ENCODE measurements around the gene C1QTNF8.

The C1QTNF8 gene

DNA sequence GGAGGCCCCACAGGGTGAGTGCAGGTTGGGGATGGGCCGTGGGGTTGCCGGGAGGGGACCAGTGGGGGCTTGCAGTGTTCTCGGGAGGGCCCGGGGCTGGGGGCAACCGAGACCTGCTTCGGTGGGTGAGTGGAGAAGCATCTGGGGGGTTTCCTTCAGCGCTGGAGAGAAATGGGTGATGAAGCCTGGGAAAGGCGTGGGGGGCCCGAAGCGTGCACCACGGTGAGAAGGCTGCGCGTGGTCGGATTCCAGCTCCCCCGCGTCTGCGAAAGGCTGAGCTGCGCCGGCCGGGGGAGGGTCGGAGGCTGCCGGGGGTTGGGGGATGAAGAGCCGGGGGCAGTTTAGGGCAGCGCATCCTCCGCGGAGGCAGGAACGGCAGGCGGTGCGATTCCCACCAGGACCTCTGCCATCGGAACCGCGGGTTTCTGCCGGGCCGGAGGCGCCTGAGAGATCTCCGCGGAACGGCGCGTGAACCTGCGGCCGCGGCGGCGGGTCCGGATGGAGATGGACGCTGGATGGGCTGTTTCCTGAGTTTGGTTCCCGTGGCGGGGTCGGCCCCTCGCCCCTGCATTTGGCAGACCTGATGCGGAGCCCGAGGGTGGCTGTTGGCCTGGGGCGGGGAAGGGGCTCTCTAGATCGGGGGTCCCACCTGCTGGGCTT lies 30.4 kb downstream of the C1QTNF8 start:
- Histone ChIP-seq H3K36me3 (ENCODE audit: insufficient read depth, low read length) (no peaks in the 10 kb centered on the region), H3K9ac (ENCODE audit: low read length) (no peak overlapping the region), H3K27me3 (ENCODE audit: insufficient read depth, low read length) (no peaks in the 10 kb centered on the region)

DNA sequence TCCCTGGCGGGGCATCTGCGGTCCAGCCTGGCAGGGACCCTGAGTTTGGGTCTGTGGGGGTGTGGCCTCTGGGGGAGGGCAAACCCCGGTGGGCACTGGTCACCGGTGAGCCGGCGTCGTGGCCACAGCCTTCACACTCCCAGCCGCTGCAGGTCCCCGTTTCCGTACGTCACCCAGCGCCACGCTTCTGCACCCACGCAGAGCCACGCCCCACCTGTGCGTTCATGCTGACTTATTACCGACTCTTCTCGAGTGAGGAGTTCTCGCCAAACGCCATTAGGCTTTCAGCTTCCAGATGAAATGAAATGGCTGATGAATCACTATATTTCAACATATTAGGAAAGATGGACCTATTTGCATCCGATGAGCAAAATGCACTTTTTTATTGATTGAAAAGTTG lies 32.3 kb downstream of the C1QTNF8 start:
- no peaks in the 10 kb centered on the region for H4K20me1 ChIP-seq (ENCODE audit: insufficient read depth, low read length)

More for the DNA sequence above, 30.4 kb downstream of the C1QTNF8 start:
- H3F3A ChIP-seq (ENCODE audit: insufficient read depth, low read length) = no peaks in the 10 kb centered on the region
- H3K4me3 ChIP-seq (ENCODE audit: low read depth, low read length, poor library complexity, severe bottlenecking) = no peak overlapping the region
- no peak overlapping the region for H3K4me2 ChIP-seq (ENCODE audit: low read length)
- no peaks in the 10 kb centered on the region for H3K4me1 ChIP-seq (ENCODE audit: insufficient read depth, low read length, severe bottlenecking)
- no peaks in the 10 kb centered on the region for H3K9me2 ChIP-seq (ENCODE audit: low read depth, low read length)
- H2AFZ ChIP-seq (ENCODE audit: low read length) = no peak overlapping the region
- TF ChIP-seq EZH2 (IDR thresholded peaks at IDR 0.05; ENCODE audit: borderline replicate concordance, low read length) = no peak
- TF ChIP-seq, protein P1, sequence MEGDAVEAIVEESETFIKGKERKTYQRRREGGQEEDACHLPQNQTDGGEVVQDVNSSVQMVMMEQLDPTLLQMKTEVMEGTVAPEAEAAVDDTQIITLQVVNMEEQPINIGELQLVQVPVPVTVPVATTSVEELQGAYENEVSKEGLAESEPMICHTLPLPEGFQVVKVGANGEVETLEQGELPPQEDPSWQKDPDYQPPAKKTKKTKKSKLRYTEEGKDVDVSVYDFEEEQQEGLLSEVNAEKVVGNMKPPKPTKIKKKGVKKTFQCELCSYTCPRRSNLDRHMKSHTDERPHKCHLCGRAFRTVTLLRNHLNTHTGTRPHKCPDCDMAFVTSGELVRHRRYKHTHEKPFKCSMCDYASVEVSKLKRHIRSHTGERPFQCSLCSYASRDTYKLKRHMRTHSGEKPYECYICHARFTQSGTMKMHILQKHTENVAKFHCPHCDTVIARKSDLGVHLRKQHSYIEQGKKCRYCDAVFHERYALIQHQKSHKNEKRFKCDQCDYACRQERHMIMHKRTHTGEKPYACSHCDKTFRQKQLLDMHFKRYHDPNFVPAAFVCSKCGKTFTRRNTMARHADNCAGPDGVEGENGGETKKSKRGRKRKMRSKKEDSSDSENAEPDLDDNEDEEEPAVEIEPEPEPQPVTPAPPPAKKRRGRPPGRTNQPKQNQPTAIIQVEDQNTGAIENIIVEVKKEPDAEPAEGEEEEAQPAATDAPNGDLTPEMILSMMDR (IDR thresholded peaks at IDR 0.05; ENCODE audit: low read length) = no peak
- no peaks in the 10 kb centered on the region for H3K9me3 ChIP-seq (ENCODE audit: low read length)
- H3K27ac ChIP-seq (ENCODE audit: low read depth, low read length, poor library complexity, severe bottlenecking) = no peak overlapping the region
- H4K20me1 ChIP-seq (ENCODE audit: insufficient read depth, low read length) = no peaks in the 10 kb centered on the region
- H3K79me2 ChIP-seq (ENCODE audit: insufficient read depth, low read length) = no peaks in the 10 kb centered on the region

DNA sequence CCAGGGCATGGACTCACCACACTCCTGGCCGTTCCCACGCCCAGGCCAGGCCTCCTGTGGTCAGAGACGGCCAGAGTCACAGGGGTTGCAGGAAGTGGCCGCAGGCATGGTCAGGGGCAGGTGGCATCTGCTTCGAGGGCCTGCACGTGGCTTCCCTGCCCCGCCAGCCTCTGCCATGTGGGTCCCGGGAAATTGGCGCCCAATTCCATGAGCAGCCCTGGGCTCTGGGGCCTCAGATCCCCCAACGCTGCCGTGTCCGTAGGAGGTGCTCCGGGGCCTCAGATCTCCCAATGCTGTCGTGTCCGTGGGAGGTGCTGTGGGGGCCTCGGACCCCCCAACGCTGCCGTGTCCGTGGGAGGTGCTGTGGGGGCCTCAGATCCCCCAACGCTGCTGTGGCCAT lies 33.1 kb downstream of the C1QTNF8 start:
- Histone ChIP-seq H4K20me1 (ENCODE audit: insufficient read depth, low read length) (no peaks in the 10 kb centered on the region), H2AFZ (ENCODE audit: low read length) (no peak overlapping the region), H3K9ac (ENCODE audit: low read length) (no peak overlapping the region), H3K4me1 (ENCODE audit: insufficient read depth, low read length, severe bottlenecking) (no peaks in the 10 kb centered on the region), H3F3A (ENCODE audit: insufficient read depth, low read length) (no peaks in the 10 kb centered on the region), H3K9me3 (ENCODE audit: low read length) (no peaks in the 10 kb centered on the region), H3K27ac (ENCODE audit: low read depth, low read length, poor library complexity, severe bottlenecking) (no peak overlapping the region), H3K27me3 (ENCODE audit: insufficient read depth, low read length) (no peaks in the 10 kb centered on the region; the same call in 1 of the 2 replicates), H3K79me2 (ENCODE audit: insufficient read depth, low read length) (no peaks in the 10 kb centered on the region), H3K9me2 (ENCODE audit: low read depth, low read length) (no peaks in the 10 kb centered on the region), H3K4me3 (ENCODE audit: low read depth, low read length, poor library complexity, severe bottlenecking) (no peak overlapping the region), H3K36me3 (ENCODE audit: insufficient read depth, low read length) (no peaks in the 10 kb centered on the region), H3K4me2 (ENCODE audit: low read length) (no peak overlapping the region)
- no peak for TF ChIP-seq EZH2 (IDR thresholded peaks at IDR 0.05; ENCODE audit: borderline replicate concordance, low read length)
- TF ChIP-seq, protein P1 (IDR thresholded peaks at IDR 0.05; ENCODE audit: low read length) = no peak

More for the DNA sequence above, 32.3 kb downstream of the C1QTNF8 start:
- no peak overlapping the region for H3K27ac ChIP-seq (ENCODE audit: low read depth, low read length, poor library complexity, severe bottlenecking)
- H3K9me3 ChIP-seq (ENCODE audit: low read length) = no peaks in the 10 kb centered on the region
- H3K4me3 ChIP-seq (ENCODE audit: low read depth, low read length, poor library complexity, severe bottlenecking) = no peak overlapping the region
- H2AFZ ChIP-seq (ENCODE audit: low read length) = no peak overlapping the region
- no peaks in the 10 kb centered on the region for H3K4me1 ChIP-seq (ENCODE audit: insufficient read depth, low read length, severe bottlenecking)
- TF ChIP-seq, protein P1 (IDR thresholded peaks at IDR 0.05; ENCODE audit: low read length) = no peak
- no peak for TF ChIP-seq EZH2 (IDR thresholded peaks at IDR 0.05; ENCODE audit: borderline replicate concordance, low read length)
- H3K4me2 ChIP-seq (ENCODE audit: low read length) = no peak overlapping the region
- no peaks in the 10 kb centered on the region; the same call in 1 of the 2 replicates for H3K27me3 ChIP-seq (ENCODE audit: insufficient read depth, low read length)
- H3F3A ChIP-seq (ENCODE audit: insufficient read depth, low read length) = no peaks in the 10 kb centered on the region
- no peak overlapping the region for H3K9ac ChIP-seq (ENCODE audit: low read length)
- H3K79me2 ChIP-seq (ENCODE audit: insufficient read depth, low read length) = no peaks in the 10 kb centered on the region
- no peaks in the 10 kb centered on the region for H3K36me3 ChIP-seq (ENCODE audit: insufficient read depth, low read length)
- no peaks in the 10 kb centered on the region for H3K9me2 ChIP-seq (ENCODE audit: low read depth, low read length)

Measured in OCI-LY1 (cell line).